Posterior cingulate gyrus (tissue), 11 donors: ENCODE data around the gene TNFSF15.

Experiments used
- DNase-seq, 10 donors: peaks; one replicate each; pipeline versions ENCODE4 v3.0.0 to v3.0.0-alpha.2; 2020 to 2021; ENCODE audit warnings: mixed read lengths in 3 of 10
- intact Hi-C: fragments of 100-400 bp; cut with DNase I; formaldehyde crosslinking; loops from one replicate; pipeline ENCODE4 v1.15.1; 2023

Gene TNFSF15

GRCh38 chr9:114791312-114791711 is 14.5 kb downstream of the TNFSF15 start:
- no peak for DNase-seq
- intact Hi-C loops: no loop called here

GRCh38 chr9:114790521-114790920 is 15.3 kb downstream of the TNFSF15 start:
- intact Hi-C loops: no loop called here
- no peak for DNase-seq

- intact Hi-C loops: no loop called here
- DNase-seq: no peak
These were observed 16.8 kb downstream of the TNFSF15 start for GRCh38 chr9:114789006-114789405.

GRCh38 chr9:114787781-114788498 is 17.9 kb downstream of the TNFSF15 start:
- DNase-seq: no peak
- intact Hi-C loops: no loop called here

GRCh38 chr9:114787214-114787613 is 18.6 kb downstream of the TNFSF15 start:
- no peak for DNase-seq
- intact Hi-C loops: no loop called here

- no peak for DNase-seq
- intact Hi-C loops: no loop called here
These were observed 19.8 kb downstream of the TNFSF15 start for GRCh38 chr9:114785866-114786650.

- DNase-seq: no peak
- intact Hi-C loops: no loop called here
These were observed 21.0 kb downstream of the TNFSF15 start for GRCh38 chr9:114784721-114785279.

- intact Hi-C loops: no loop called here
- no peak for DNase-seq
These were observed 23.3 kb downstream of the TNFSF15 start for GRCh38 chr9:114782586-114782985.

GRCh38 chr9:114779352-114779845 is 26.4 kb downstream of the TNFSF15 start:
- intact Hi-C loops: no loop called here
- peak in 1 of 10 donors; percentile 75 for DNase-seq

- DNase-seq: no peak
- intact Hi-C loops: no loop called here
These were observed 27.8 kb downstream of the TNFSF15 start for GRCh38 chr9:114777821-114778609.

GRCh38 chr9:114776683-114777399 is 29.0 kb downstream of the TNFSF15 start:
- no peak for DNase-seq
- intact Hi-C loops: no loop called here

GRCh38 chr9:114775981-114776380 is 29.9 kb downstream of the TNFSF15 start:
- intact Hi-C loops: no loop called here
- DNase-seq: no peak

GRCh38 chr9:114775121-114775520 is 30.7 kb downstream of the TNFSF15 start:
- no peak for DNase-seq
- intact Hi-C loops: no loop called here

GRCh38 chr9:114774524-114774923 is 31.3 kb downstream of the TNFSF15 start:
- intact Hi-C loops: no loop called here
- no peak for DNase-seq

GRCh38 chr9:114771889-114772288 is 34.0 kb downstream of the TNFSF15 start:
- no peak for DNase-seq
- intact Hi-C loops: no loop called here

GRCh38 chr9:114770991-114771390 is 34.8 kb downstream of the TNFSF15 start:
- DNase-seq: no peak
- intact Hi-C loops: no loop called here

- DNase-seq: no peak
- intact Hi-C loops: no loop called here
These were observed 36.2 kb downstream of the TNFSF15 start for GRCh38 chr9:114769624-114770023.

GRCh38 chr9:114763220-114763619 is 42.6 kb downstream of the TNFSF15 start:
- intact Hi-C loops: no loop called here

GRCh38 chr9:114761523-114761922 is 44.3 kb downstream of the TNFSF15 start:
- no peak for DNase-seq
- intact Hi-C loops: no loop called here

More at GRCh38 chr9:114763220-114763619, 42.6 kb downstream of the TNFSF15 start:
- no peak for DNase-seq
